Mesendoderm (in vitro differentiated cells): ENCODE results near the gene PLA2G4A.

Experiments used
- DNase-seq: peaks from one replicate; pipeline ENCODE4 v3.0.0; 2013
- H2AK5ac ChIP-seq: 2 replicates; pipeline ENCODE4 v1.6.1; 2013; ENCODE audit warnings: low read length, inconsistent platforms
- H2BK120ac ChIP-seq: 2 replicates; pipeline ENCODE4 v1.6.1; 2013; ENCODE audit warnings: low read depth, mild to moderate bottlenecking, low read length, moderate library complexity, mixed read lengths
- H2BK15ac ChIP-seq: replicated peaks from 2 replicates; pipeline ENCODE4 v1.6.1; 2013; ENCODE audit warnings: low read depth, mild to moderate bottlenecking, moderate library complexity
- H2BK5ac ChIP-seq: 2 replicates; pipeline ENCODE4 v1.6.1; 2013; ENCODE audit warnings: low read length, inconsistent platforms
- H3K18ac ChIP-seq: 2 replicates; pipeline ENCODE4 v1.6.1; 2013; ENCODE audit warnings: mild to moderate bottlenecking, low read length, mixed read lengths
- H3K23ac ChIP-seq: one replicate; pipeline ENCODE4 v1.6.1; 2013; ENCODE audit warnings: low read length
- H3K27ac ChIP-seq: 2 replicates; pipeline ENCODE4 v1.5.1; 2013; ENCODE audit warnings: low read depth, mild to moderate bottlenecking, inconsistent platforms, low read length, moderate library complexity
- H3K27me3 ChIP-seq: 2 replicates; pipeline ENCODE4 v1.6.1; 2013; ENCODE audit warnings: low read length, control low read depth, mild to moderate bottlenecking, inconsistent platforms; ENCODE audit not compliant: insufficient read depth, poor library complexity
- H3K36me3 ChIP-seq: 2 replicates; pipeline ENCODE4 v1.6.1; 2013; ENCODE audit warnings: low read length, inconsistent platforms; ENCODE audit not compliant: control insufficient read depth, insufficient read depth
- H3K4ac ChIP-seq: one replicate; pipeline ENCODE4 v1.6.1; 2013; ENCODE audit warnings: low read depth, mild to moderate bottlenecking, low read length, moderate library complexity
- H3K4me1 ChIP-seq: 2 replicates; pipeline ENCODE4 v1.6.1; 2013; ENCODE audit warnings: low read depth, low read length, inconsistent platforms; ENCODE audit not compliant: control insufficient read depth
- H3K4me2 ChIP-seq: 2 replicates; pipeline ENCODE4 v1.6.1; 2013; ENCODE audit warnings: low read length
- H3K4me3 ChIP-seq: 2 replicates; pipeline ENCODE4 v1.5.1; 2013; ENCODE audit warnings: mild to moderate bottlenecking, low read length
- H3K56ac ChIP-seq: one replicate; pipeline ENCODE4 v1.6.1; 2013; ENCODE audit warnings: low read length
- H3K79me1 ChIP-seq: 2 replicates; pipeline ENCODE4 v1.6.1; 2013; ENCODE audit warnings: low read length, inconsistent platforms
- H3K79me2 ChIP-seq: 2 replicates; pipeline ENCODE4 v1.6.1; 2013; ENCODE audit warnings: mild to moderate bottlenecking, low read length; ENCODE audit not compliant: control insufficient read depth, insufficient read depth
- H3K9ac ChIP-seq: 2 replicates; pipeline ENCODE4 v1.6.1; 2013; ENCODE audit warnings: low read length, inconsistent platforms
- H4K5ac ChIP-seq: one replicate; pipeline ENCODE4 v1.6.1; 2013; ENCODE audit warnings: low read length
- H4K8ac ChIP-seq: one replicate; pipeline ENCODE4 v1.6.1; 2013; ENCODE audit warnings: low read depth, mild to moderate bottlenecking, control low read depth, low read length, moderate library complexity
- WGBS: extraction: QIAGEN DNeasy Blood & Tissue Kit; methylation state at CpG from one replicate; pipeline ENCODE4 v1.1.7; 2013; ENCODE audit warnings: low lambda C conversion rate, missing lambda C conversion rate; ENCODE audit not compliant: insufficient coverage; ENCODE audit errors: extremely low coverage; 5-methylcytosine and 5-hydroxymethylcytosine counted together

PLA2G4A gene

DNA sequence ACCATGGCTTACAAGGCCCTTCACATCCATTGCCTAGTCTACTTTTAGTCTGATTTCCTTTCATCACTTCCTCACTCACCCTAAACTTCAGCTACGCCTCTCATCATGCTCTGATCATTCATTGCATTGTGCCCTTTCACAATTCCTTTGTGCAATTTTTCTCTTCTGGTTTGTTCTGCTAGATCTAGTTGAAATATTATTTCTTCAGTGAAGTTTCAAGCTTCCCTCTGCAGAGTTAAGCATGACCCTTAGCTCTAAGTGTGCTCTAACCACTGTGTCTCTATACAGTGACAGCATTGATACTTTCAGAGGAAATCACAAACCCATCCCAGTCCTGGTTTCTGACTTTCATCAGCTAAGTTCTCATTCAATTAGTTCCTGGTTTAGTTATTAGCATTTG lies 166.1 kb downstream of the PLA2G4A start:
- Histone ChIP-seq H3K9ac (no peak overlapping the region), H3K27ac (no peak overlapping the region), H3K4ac (no peak overlapping the region), H2BK120ac (no peak overlapping the region), H3K79me2 (no peaks in the 10 kb centered on the region), H3K4me2 (no peak overlapping the region), H3K4me1 (no peaks in the 10 kb centered on the region), H3K79me1 (no peaks in the 10 kb centered on the region), H4K5ac (no peak overlapping the region), H4K8ac (no peak overlapping the region), H3K18ac (no peak overlapping the region), H3K23ac (no peak overlapping the region), H2BK15ac (no peak overlapping the region), H3K36me3 (no peaks in the 10 kb centered on the region), H3K4me3 (no peak overlapping the region), H2BK5ac (no peak overlapping the region), H3K27me3 (no peaks in the 10 kb centered on the region), H2AK5ac (no peak overlapping the region), H3K56ac (no peak overlapping the region)
- no peak for DNase-seq
- no CpG with 5 or more reads among the region's 1 CpG for WGBS

DNA sequence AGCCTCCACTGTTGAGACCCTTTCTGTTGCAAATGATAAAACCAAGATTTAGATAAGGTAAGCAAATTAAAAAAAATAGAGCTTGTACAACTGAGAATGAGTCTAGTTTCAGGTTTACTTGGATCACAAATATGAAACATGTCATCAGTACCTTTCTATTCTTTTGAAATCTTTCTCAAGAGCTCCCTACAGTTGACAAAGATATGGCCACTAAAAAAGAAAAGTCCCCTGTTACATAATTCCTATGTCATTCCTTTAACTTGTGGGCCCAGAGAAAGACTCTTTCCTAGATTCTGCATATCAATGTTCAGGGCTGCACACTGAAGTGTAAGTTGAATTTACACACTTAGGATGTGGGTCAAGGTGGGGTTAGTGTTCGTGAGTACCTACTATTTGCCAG lies 168.1 kb downstream of the PLA2G4A start:
- Histone ChIP-seq H3K4me3 (no peak overlapping the region), H3K23ac (no peak overlapping the region), H3K36me3 (no peaks in the 10 kb centered on the region), H3K4me2 (no peak overlapping the region), H3K4ac (no peak overlapping the region), H4K8ac (no peak overlapping the region), H3K9ac (no peak overlapping the region), H3K79me1 (no peaks in the 10 kb centered on the region), H2BK120ac (no peak overlapping the region), H3K56ac (no peak overlapping the region), H3K79me2 (no peaks in the 10 kb centered on the region), H3K18ac (no peak overlapping the region), H2AK5ac (no peak overlapping the region), H2BK5ac (no peak overlapping the region), H3K27me3 (no peaks in the 10 kb centered on the region), H3K4me1 (no peaks in the 10 kb centered on the region), H2BK15ac (no peak overlapping the region), H4K5ac (no peak overlapping the region), H3K27ac (no peak overlapping the region)
- no CpG with 5 or more reads among the region's 1 CpG for WGBS
- no peak for DNase-seq

DNA sequence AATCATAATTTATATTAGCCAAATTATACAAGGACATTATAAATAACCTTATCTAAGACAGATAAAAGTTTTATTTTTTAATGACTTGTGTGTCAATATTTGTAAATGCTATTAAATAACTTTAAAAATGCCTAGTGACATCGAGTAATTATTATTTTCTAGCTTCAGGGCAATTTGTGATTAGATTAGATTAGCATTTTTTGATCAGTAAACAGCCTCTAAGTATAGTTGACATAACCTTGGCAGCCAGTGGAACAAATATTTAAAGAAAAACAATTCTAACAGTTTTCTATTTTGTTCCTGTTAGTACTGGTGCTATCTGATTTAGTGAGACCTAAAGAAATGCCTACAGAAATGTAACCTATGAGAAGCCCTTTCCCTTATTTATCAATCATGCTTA lies 169.1 kb downstream of the PLA2G4A start:
- no peak for DNase-seq
- no peak overlapping the region for H4K5ac ChIP-seq
- H3K56ac ChIP-seq, result no peak overlapping the region
- H3K79me2 ChIP-seq, result no peaks in the 10 kb centered on the region
- no peak overlapping the region for H3K18ac ChIP-seq
- H2BK120ac ChIP-seq, result no peak overlapping the region
- H3K4me3 ChIP-seq, result no peak overlapping the region
- H3K27me3 ChIP-seq, result no peaks in the 10 kb centered on the region
- no peak overlapping the region for H2BK5ac ChIP-seq
- no peak overlapping the region for H3K9ac ChIP-seq
- no peak overlapping the region for H3K4me2 ChIP-seq
- H3K4me1 ChIP-seq, result no peaks in the 10 kb centered on the region
- no peak overlapping the region for H3K4ac ChIP-seq
- no peaks in the 10 kb centered on the region for H3K36me3 ChIP-seq
- no peak overlapping the region for H2BK15ac ChIP-seq
- H2AK5ac ChIP-seq, result no peak overlapping the region
- H3K23ac ChIP-seq, result no peak overlapping the region
- H3K27ac ChIP-seq, result no peak overlapping the region
- no peaks in the 10 kb centered on the region for H3K79me1 ChIP-seq
- WGBS, result no CpG with 5 or more reads among the region's 1 CpG
- H4K8ac ChIP-seq, result no peak overlapping the region

GRCh38 chr1:186999506-186999905 lies 170.8 kb downstream of the PLA2G4A start:
- Histone ChIP-seq H4K8ac (no peak overlapping the region), H3K4me1 (no peaks in the 10 kb centered on the region), H3K23ac (no peak overlapping the region), H2BK15ac (no peak overlapping the region), H3K56ac (no peak overlapping the region), H3K79me2 (no peaks in the 10 kb centered on the region), H2BK5ac (no peak overlapping the region), H3K79me1 (no peaks in the 10 kb centered on the region), H2BK120ac (no peak overlapping the region), H3K4me3 (no peak overlapping the region), H3K27ac (no peak overlapping the region), H3K36me3 (no peaks in the 10 kb centered on the region), H3K27me3 (no peaks in the 10 kb centered on the region), H3K4me2 (no peak overlapping the region), H4K5ac (no peak overlapping the region), H2AK5ac (no peak overlapping the region), H3K9ac (no peak overlapping the region), H3K18ac (no peak overlapping the region), H3K4ac (no peak overlapping the region)
- peak; percentile 30 for DNase-seq
- WGBS, result no CpG with 5 or more reads among the region's 6 CpGs

DNA sequence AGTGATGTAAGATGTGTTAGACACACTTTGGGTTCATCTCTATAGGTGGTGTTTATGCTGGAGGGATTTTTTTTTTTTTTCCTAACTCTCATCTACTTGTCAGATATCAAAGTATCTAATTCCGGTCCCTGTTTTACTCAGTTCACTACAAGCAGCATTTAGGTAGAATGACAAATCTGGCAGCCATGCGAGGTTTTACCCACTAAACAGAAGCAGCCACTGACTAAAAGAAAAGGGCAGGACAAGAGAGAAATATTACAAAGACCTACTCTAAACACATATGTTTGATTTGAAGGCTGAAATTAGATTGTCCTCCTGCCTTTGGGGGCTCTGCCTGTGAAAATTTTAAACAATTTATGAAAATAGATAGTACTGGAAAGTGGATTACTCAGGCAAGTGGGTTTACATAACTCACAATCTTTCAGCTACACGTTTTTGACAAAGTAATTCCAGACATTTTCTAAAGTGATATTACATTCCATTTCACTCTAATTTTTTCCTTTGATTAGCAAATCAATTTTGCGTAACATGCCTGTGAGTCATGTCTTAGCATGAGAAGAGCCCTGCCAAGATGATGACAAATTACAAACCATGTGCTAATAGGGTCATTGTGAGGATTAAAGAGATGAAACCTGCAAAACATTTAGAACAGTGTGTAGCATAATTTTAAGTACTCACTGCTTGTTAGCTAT lies 172.6 kb downstream of the PLA2G4A start:
- H4K5ac ChIP-seq, result no peak overlapping the region
- H3K79me2 ChIP-seq, result no peaks in the 10 kb centered on the region
- H3K27ac ChIP-seq, result no peak overlapping the region
- no peaks in the 10 kb centered on the region for H3K36me3 ChIP-seq
- H2BK15ac ChIP-seq, result no peak overlapping the region
- no peak overlapping the region for H2BK5ac ChIP-seq
- H3K79me1 ChIP-seq, result no peaks in the 10 kb centered on the region
- DNase-seq, result no peak
- no peak overlapping the region for H3K4ac ChIP-seq
- H3K4me1 ChIP-seq, result no peaks in the 10 kb centered on the region
- no peaks in the 10 kb centered on the region for H3K27me3 ChIP-seq
- H3K9ac ChIP-seq, result no peak overlapping the region
- H3K56ac ChIP-seq, result no peak overlapping the region
- no peak overlapping the region for H2BK120ac ChIP-seq
- no CpG with 5 or more reads among the region's 4 CpGs for WGBS
- H3K23ac ChIP-seq, result no peak overlapping the region
- H3K4me2 ChIP-seq, result no peak overlapping the region
- H2AK5ac ChIP-seq, result no peak overlapping the region
- no peak overlapping the region for H3K18ac ChIP-seq
- H3K4me3 ChIP-seq, result no peak overlapping the region
- no peak overlapping the region for H4K8ac ChIP-seq

DNA sequence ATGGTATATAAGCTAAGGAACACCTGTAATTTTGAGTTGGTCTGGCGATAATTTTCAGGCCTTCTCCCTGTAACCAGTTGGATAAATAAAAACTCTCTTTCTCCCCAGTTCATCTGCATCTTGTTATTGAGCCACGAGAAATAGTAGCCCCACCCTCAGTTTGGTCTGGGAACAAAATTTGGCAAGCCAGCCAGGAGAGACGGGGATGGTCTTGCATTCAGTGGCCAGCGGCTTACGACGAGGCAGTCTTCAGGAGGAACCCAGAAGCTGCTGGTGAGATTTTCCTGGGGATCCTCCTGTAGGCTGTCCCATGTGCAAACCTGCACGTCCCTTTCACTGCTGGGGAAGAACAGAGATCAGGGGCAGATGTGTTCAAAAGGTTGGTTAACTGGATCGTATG lies 174.6 kb downstream of the PLA2G4A start:
- Histone ChIP-seq H3K36me3 (no peaks in the 10 kb centered on the region), H3K27ac (no peak overlapping the region), H3K4me3 (no peak overlapping the region), H3K18ac (no peak overlapping the region), H4K8ac (no peak overlapping the region), H2BK15ac (no peak overlapping the region), H3K4me2 (no peak overlapping the region), H3K9ac (no peak overlapping the region), H3K4ac (no peak overlapping the region), H3K4me1 (no peaks in the 10 kb centered on the region), H2AK5ac (no peak overlapping the region), H2BK5ac (no peak overlapping the region), H3K79me2 (no peaks in the 10 kb centered on the region), H3K23ac (no peak overlapping the region), H3K56ac (no peak overlapping the region), H2BK120ac (no peak overlapping the region), H3K27me3 (no peaks in the 10 kb centered on the region), H4K5ac (no peak overlapping the region), H3K79me1 (no peaks in the 10 kb centered on the region)
- no peak for DNase-seq
- WGBS, result no CpG with 5 or more reads among the region's 8 CpGs
